Right lobe of liver (tissue), 6 donors: Measurements from ENCODE around the gene PRRT1. TPM values are rescaled to one million over a fixed set of nuclear protein-coding genes. Genes with fewer than 3 reads are reported as not detected.

Source experiments
- ATAC-seq, 4 donors: fragments of 200-7000 bp; cut with Tn5 transposase; one replicate each; pipeline ENCODE4 v1.9.1; 2020; ENCODE audit warnings: mild to moderate bottlenecking in 4 of 4, moderate library complexity in 4 of 4
- DNase-seq, 3 donors: peaks; one replicate each; pipeline ENCODE4 v3.0.0-alpha.2; 2020
- H3K27ac ChIP-seq, 3 donors: fragments of 200-600 bp; one replicate each; pipeline ENCODE4 v1.8.0; 2022
- H3K27me3 ChIP-seq, 2 donors: fragments of 200-600 bp; one replicate each; pipeline ENCODE4 v1.8.0; 2022
- H3K36me3 ChIP-seq, 4 donors: fragments of 200-600 bp; sonication (generic) in 1 of 4; one replicate each; pipeline versions ENCODE4 v1.5.1 to v1.8.0; 2017 to 2022; ENCODE audit warnings: control low read depth in 1 of 4
- H3K4me1 ChIP-seq, 4 donors: fragments of 200-600 bp; sonication (generic) in 1 of 4; one replicate each; pipeline versions ENCODE4 v1.5.1 to v1.8.0; 2017 to 2022; ENCODE audit warnings: control low read depth in 1 of 4
- H3K4me3 ChIP-seq, 3 donors: fragments of 200-600 bp; one replicate each; pipeline ENCODE4 v1.8.0; 2022
- H3K9me3 ChIP-seq, 4 donors: fragments of 200-600 bp; sonication (generic) in 1 of 4; one replicate each; pipeline versions ENCODE4 v1.5.1 to v1.8.0; 2017 to 2022; ENCODE audit warnings: control low read depth in 1 of 4
- CTCF ChIP-seq, 4 donors: fragments of 200-600 bp in 3 of 4; fragments of 450-650 bp in 1 of 4; IDR thresholded peaks; one replicate each; pipeline versions ENCODE4 v1.5.1 to v1.8.0; 2016 to 2022; ENCODE audit warnings: antibody characterized with exemption in 4 of 4, mild to moderate bottlenecking in 2 of 4
- POLR2A ChIP-seq: fragments of 450-650 bp; IDR thresholded peaks from one replicate; pipeline ENCODE4 v1.6.1; 2017; ENCODE audit warnings: antibody characterized with exemption, mild to moderate bottlenecking
- WGBS: methylation state at CpG from one replicate; pipeline ENCODE4 v1.1.6; 2018; ENCODE audit warnings: low coverage, low lambda C conversion rate; ENCODE audit not compliant: insufficient coverage; ENCODE audit errors: missing lambda C conversion rate; 5-methylcytosine and 5-hydroxymethylcytosine counted together
- intact Hi-C, 2 donors: fragments of 100-400 bp; cut with DNase I; formaldehyde crosslinking; loops; one replicate each; pipeline versions ENCODE4 v1.11.2 to v1.14.1; 2022
- total RNA-seq, 6 experiments: library from RNA; depleted of rRNA in 2 of 6; stranded (reverse); fragments of >200 nt in 2 of 6; fragmentation: NEBNext Ultra II Directional in 3 of 6; extraction: Animal tissue kit (Norgen Biotek cat#: 25700) in 3 of 6; gene quantifications; one replicate each; pipeline versions ENCODE4 v1.1.0 to v1.2.4, GENCODE V29; 2016 to 2023
- donor health status: DM: no; HTN: yes; CAD: no.
- donor health status: DM: no; HTN: no; CAD: no.
- donor health status: DM: no; HTN: no; CAD: no.
- donor health status: DM: no; HTN: yes; CAD: no.
- donor health status: DM: no; HTN: yes; CAD: no.

PRRT1 gene
- total RNA-seq, 6 experiments from 2014 or later, result 0.13 to 0.29 (median 0.24) TPM; not detected in 2

GRCh38 chr6:32175322-32175710 is 23.6 kb upstream of the PRRT1 start:
- WGBS, result 0% methylated on average over 2 of the region's 2 CpGs
- intact Hi-C loops, result no loop called here
- ATAC-seq, result no peak
- TF ChIP-seq CTCF (IDR thresholded peaks at IDR 0.05) (no peak), POLR2A (no peak)
- peak overlapping the region; percentile 85 to 89 (median 87) for H3K4me3 ChIP-seq
- peak overlapping the region in 2 of 3 donors; percentile 73 to 97 for H3K27ac ChIP-seq
- peaks cover 0 to 5% (median 2%) of the 10 kb centered on the region in 4 donors for H3K36me3 ChIP-seq
- H3K4me1 ChIP-seq, result peaks cover 0 to 32% (median 9%) of the 10 kb centered on the region in 4 donors
- no peaks in the 10 kb centered on the region for H3K9me3 ChIP-seq
- DNase-seq, result no peak
- H3K27me3 ChIP-seq, result no peaks in the 10 kb centered on the region

DNA sequence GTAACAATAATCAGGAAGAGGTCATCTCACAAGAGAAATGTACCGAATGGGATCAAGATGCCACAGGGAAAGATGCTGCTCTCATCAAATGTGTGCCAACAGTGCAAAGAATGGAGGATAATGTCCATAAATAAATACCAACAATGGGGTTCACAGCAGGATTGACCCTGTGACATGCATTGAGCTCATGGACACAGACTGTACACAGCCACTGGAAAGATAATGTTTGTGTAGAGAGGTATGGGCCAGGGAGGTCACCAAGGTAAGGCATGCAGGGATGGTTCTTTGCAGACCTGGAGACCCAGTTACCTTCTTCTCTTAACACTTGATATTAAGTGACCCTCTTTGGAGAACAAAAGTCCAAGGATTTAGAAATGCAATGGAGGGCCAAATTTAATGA is 22.7 kb upstream of the PRRT1 start:
- Histone ChIP-seq H3K9me3 (no peaks in the 10 kb centered on the region), H3K27ac (no peak overlapping the region), H3K4me3 (no peak overlapping the region), H3K4me1 (peaks cover 0 to 30% (median 9%) of the 10 kb centered on the region in 4 donors), H3K36me3 (peaks cover 0 to 12% (median 6%) of the 10 kb centered on the region in 4 donors), H3K27me3 (no peaks in the 10 kb centered on the region)
- intact Hi-C loops, result no loop called here
- WGBS, result no CpG with 5 or more reads among the region's 1 CpG
- no peak for TF ChIP-seq POLR2A
- no peak for TF ChIP-seq CTCF (IDR thresholded peaks at IDR 0.05)
- no peak for ATAC-seq
- no peak for DNase-seq

DNA sequence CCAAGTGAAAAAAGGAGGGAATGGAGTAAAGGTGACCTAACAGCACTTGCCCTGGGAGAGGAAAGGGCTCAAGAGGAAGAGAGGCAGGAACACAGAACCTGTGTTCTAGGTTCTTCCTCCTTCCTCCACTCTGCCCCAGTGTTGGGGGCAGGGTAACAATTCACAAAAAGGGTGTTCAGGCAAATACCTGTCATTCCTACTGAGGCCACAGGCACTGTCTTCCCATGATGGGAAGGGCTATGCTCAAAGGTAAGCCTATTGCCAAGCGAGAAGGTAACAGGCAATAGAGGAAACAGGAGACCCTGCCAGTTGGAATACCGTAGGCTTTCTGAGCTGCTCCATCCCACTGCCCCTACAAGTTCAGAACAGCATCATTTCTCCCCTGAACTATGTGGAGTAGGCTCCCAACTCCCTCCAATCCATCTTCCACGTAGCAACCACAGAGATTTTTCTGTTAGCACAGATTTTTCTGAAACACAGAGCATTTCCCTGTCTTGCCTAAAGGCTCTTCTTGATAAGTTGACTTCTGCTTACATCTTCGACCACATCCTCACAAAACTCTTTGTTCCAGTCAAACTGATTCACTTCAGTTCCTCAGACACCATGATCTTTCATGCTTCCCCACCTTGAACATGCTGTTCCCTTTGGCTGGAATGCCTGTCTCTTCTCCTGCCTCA is 21.4 kb upstream of the PRRT1 start:
- H3K36me3 ChIP-seq, result peaks cover 0 to 21% (median 6%) of the 10 kb centered on the region in 4 donors
- TF ChIP-seq CTCF (IDR thresholded peaks at IDR 0.05) (no peak), POLR2A (no peak)
- no peaks in the 10 kb centered on the region for H3K27me3 ChIP-seq
- ATAC-seq, result no peak
- WGBS, result 79% methylated on average over 3 of the region's 4 CpGs
- H3K4me1 ChIP-seq, result peaks cover 0 to 22% (median 9%) of the 10 kb centered on the region in 4 donors
- H3K27ac ChIP-seq, result no peak overlapping the region
- H3K9me3 ChIP-seq, result no peaks in the 10 kb centered on the region
- DNase-seq, result no peak
- no peak overlapping the region for H3K4me3 ChIP-seq
- intact Hi-C loops, result no loop called here

GRCh38 chr6:32171234-32171633 is 19.5 kb upstream of the PRRT1 start:
- DNase-seq (no peak), ATAC-seq (no peak)
- intact Hi-C loops, result no loop called here
- 96% methylated on average over 6 of the region's 6 CpGs for WGBS
- H3K4me3 ChIP-seq, result no peak overlapping the region
- peaks cover 0 to 12% (median 5%) of the 10 kb centered on the region in 4 donors for H3K4me1 ChIP-seq
- H3K36me3 ChIP-seq, result peaks cover 0 to 25% (median 10%) of the 10 kb centered on the region in 4 donors
- H3K27me3 ChIP-seq, result no peaks in the 10 kb centered on the region
- TF ChIP-seq POLR2A, result no peak
- TF ChIP-seq CTCF (IDR thresholded peaks at IDR 0.05), result no peak
- no peak overlapping the region for H3K27ac ChIP-seq
- no peaks in the 10 kb centered on the region for H3K9me3 ChIP-seq
